NT2/D1 (cell line): ENCODE measurements around the gene PKD2L2.

Source experiments
- SUZ12 ChIP-seq: IDR thresholded peaks from 2 replicates; pipeline ENCODE4 v1.6.1; 2011; ENCODE audit not compliant: insufficient read length, insufficient read depth; ENCODE audit errors: extremely low read depth
- YY1 ChIP-seq: IDR thresholded peaks from 2 replicates; pipeline ENCODE4 v1.6.1; 2011; ENCODE audit not compliant: insufficient read length, insufficient read depth
- ZNF274 ChIP-seq: IDR thresholded peaks from 2 replicates; pipeline ENCODE4 v1.6.1; 2011; ENCODE audit warnings: mild to moderate bottlenecking, low read depth, low read length

GRCh38 chr5:137858954-137859353, 30.3 kb upstream of the PKD2L2 start:
- TF ChIP-seq SUZ12 (no peak), ZNF274 (no peak), YY1 (no peak)
